Measurements from ENCODE around the gene RBM11.

DNA sequence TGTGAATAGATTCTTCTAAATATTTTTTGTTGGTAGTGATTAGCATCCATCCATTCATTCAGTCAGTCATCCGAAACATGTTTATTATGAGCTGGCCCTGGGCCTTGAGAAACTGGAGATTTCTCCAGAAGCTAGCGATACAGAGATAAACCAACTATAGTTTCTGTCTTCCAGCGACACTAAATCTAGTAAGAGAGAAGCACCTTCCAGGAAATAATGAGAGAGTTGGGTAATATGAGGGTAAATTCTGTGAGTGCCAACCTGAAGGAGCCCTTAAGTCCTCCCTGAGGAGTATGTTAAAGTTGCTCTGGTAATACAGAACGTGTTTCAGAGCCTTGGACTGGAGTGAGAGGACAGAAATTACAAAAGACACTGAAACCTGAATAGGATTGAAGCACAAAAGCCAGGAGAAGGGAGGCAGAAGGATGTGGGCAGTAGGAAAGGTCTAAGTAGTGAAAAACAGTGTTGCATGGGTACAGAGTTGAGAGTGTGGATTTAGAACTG, 59.8 kb downstream of the RBM11 start:
- TF ChIP-seq, protein P1, sequence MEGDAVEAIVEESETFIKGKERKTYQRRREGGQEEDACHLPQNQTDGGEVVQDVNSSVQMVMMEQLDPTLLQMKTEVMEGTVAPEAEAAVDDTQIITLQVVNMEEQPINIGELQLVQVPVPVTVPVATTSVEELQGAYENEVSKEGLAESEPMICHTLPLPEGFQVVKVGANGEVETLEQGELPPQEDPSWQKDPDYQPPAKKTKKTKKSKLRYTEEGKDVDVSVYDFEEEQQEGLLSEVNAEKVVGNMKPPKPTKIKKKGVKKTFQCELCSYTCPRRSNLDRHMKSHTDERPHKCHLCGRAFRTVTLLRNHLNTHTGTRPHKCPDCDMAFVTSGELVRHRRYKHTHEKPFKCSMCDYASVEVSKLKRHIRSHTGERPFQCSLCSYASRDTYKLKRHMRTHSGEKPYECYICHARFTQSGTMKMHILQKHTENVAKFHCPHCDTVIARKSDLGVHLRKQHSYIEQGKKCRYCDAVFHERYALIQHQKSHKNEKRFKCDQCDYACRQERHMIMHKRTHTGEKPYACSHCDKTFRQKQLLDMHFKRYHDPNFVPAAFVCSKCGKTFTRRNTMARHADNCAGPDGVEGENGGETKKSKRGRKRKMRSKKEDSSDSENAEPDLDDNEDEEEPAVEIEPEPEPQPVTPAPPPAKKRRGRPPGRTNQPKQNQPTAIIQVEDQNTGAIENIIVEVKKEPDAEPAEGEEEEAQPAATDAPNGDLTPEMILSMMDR (IDR thresholded peaks at IDR 0.05; ENCODE audit: borderline replicate concordance, extremely low read depth, low read length, poor library complexity, severe bottlenecking), result no peak
- TF ChIP-seq EZH2 (IDR thresholded peaks at IDR 0.05; ENCODE audit: borderline replicate concordance, low read depth, low read length, severe bottlenecking), result no peak

All from DND-41 (cell line).